Spleen (tissue), 11 donors: Measurements from ENCODE around the gene UBAP1. TPM values are rescaled to one million over a fixed set of nuclear protein-coding genes. Genes with fewer than 3 reads are reported as not detected.
"Not testable (repeated sequence)": the region's sequence is repeated elsewhere in the genome, so short reads cannot be mapped to it uniquely, and the experiment has no call there.

Experiments used
- DNase-seq: peaks from one replicate; pipeline ENCODE4 v3.0.0-alpha.2; 2020
- H3K27ac ChIP-seq, 8 donors: fragments of 200-600 bp; sonication (generic) in 7 of 8; 1 replicate in 4 of 8; 2 replicates in 4 of 8; pipeline versions ENCODE4 v1.5.0 to v1.8.0; 2016 to 2021; ENCODE audit warnings: inconsistent platforms in 4 of 8, mild to moderate bottlenecking in 4 of 8, moderate library complexity in 1 of 8
- H3K27me3 ChIP-seq, 7 donors: fragments of 200-600 bp; sonication (generic) in 6 of 7; replicated peaks in 1 of 7; 1 replicate in 4 of 7; 2 replicates in 3 of 7; pipeline versions ENCODE4 v1.5.0 to v1.8.0; 2016 to 2021; ENCODE audit warnings: inconsistent platforms in 3 of 7, mild to moderate bottlenecking in 1 of 7
- H3K36me3 ChIP-seq, 6 donors: fragments of 200-600 bp; sonication (generic) in 5 of 6; 1 replicate in 4 of 6; 2 replicates in 2 of 6; pipeline versions ENCODE4 v1.5.0 to v1.8.0; 2016 to 2021; ENCODE audit warnings: inconsistent platforms in 2 of 6
- H3K4me1 ChIP-seq, 6 donors: fragments of 200-600 bp; sonication (generic) in 5 of 6; 1 replicate in 3 of 6; 2 replicates in 3 of 6; pipeline versions ENCODE4 v1.5.0 to v1.8.0; 2016 to 2021; ENCODE audit warnings: inconsistent platforms in 3 of 6
- H3K4me3 ChIP-seq, 8 donors: fragments of 200-600 bp; sonication (generic) in 7 of 8; 1 replicate in 4 of 8; 2 replicates in 4 of 8; pipeline versions ENCODE4 v1.5.0 to v1.8.0; 2016 to 2021; ENCODE audit warnings: inconsistent platforms in 4 of 8, mild to moderate bottlenecking in 4 of 8, moderate library complexity in 2 of 8
- H3K9me3 ChIP-seq, 8 donors: fragments of 200-600 bp; sonication (generic) in 7 of 8; 1 replicate in 4 of 8; 2 replicates in 4 of 8; pipeline versions ENCODE4 v1.5.0 to v1.8.0; 2016 to 2021; ENCODE audit warnings: inconsistent platforms in 4 of 8
- POLR2A ChIP-seq, 3 donors: fragments of 450-650 bp; IDR thresholded peaks; one replicate each; pipeline ENCODE4 v1.5.1; 2017; ENCODE audit warnings: antibody characterized with exemption in 3 of 3, mild to moderate bottlenecking in 1 of 3
- POLR2AphosphoS5 ChIP-seq, 3 donors: sonication (generic); formaldehyde crosslinking; IDR thresholded peaks; one replicate each; pipeline ENCODE4 v1.5.1; 2017; ENCODE audit warnings: antibody characterized with exemption in 3 of 3
- WGBS, 5 donors: extraction: QIAGEN DNeasy Blood & Tissue Kit in 3 of 5; methylation state at CpG; one replicate each; pipeline versions ENCODE4 v1.1.5 to v1.1.7; 2013 to 2018; 5-methylcytosine and 5-hydroxymethylcytosine counted together
- intact Hi-C: fragments of 100-400 bp; cut with DNase I; formaldehyde crosslinking; loops from one replicate; pipeline ENCODE4 v1.15.0; 2023; ENCODE audit warnings: low total_unique reads
- polyA plus RNA-seq, 3 donors: library from polyadenylated mRNA; stranded (reverse); fragments of 200-250 nt; gene quantifications; one replicate each; pipeline ENCODE4 v1.2.1, GENCODE V29; 2013
- total RNA-seq, 7 donors: library from RNA; depleted of rRNA in 3 of 7; stranded (reverse); fragments of >200 nt in 3 of 7; fragmentation: NEBNext Ultra II Directional in 4 of 7; extraction: Animal tissue kit (Norgen Biotek cat#: 25700) in 4 of 7; gene quantifications; one replicate each; pipeline versions ENCODE4 v1.1.0 to v1.2.1, GENCODE V29; 2016 to 2021
- TF ChIP-seq, protein P1 (sequence below), 11 experiments: fragments of 200-600 bp in 7 of 11; fragments of 450-650 bp in 4 of 11; sonication (generic) in 4 of 11; IDR thresholded peaks in 8 of 11; conservative IDR thresholded peaks in 3 of 11; 1 replicate in 7 of 11; 2 replicates in 4 of 11; pipeline versions ENCODE4 v1.4.0 to v1.8.0; 2016 to 2021; ENCODE audit warnings: antibody characterized with exemption in 11 of 11, inconsistent platforms in 4 of 11, mild to moderate bottlenecking in 1 of 11
- donor health status: healthy with polysubstance abuse.
- donor health status: DM: no; HTN: no; CAD: no; lungs with moderate emphysema.
- donor health status: DM: no; HTN: no; CAD: no.
- donor health status: Bipolar disorder and iron deficiency.
- donor health status: healthy.
- donor health status: DM: no; HTN: no; CAD: no.
- donor health status: DM: yes; HTN: yes; CAD: no.

The UBAP1 gene
- total and polyA plus RNA-seq, 10 donors = 17.3 to 56.0 (median 41.2) TPM

- Histone ChIP-seq H3K4me3 (no peak overlapping the region), H3K27ac (no peak overlapping the region), H3K9me3 (no peaks in the 10 kb centered on the region), H3K4me1 (peaks cover 0 to 6% (median 1%) of the 10 kb centered on the region in 6 donors), H3K36me3 (no peaks in the 10 kb centered on the region), H3K27me3 (peaks cover 0 to 72% (median 5%) of the 10 kb centered on the region in 7 donors)
- intact Hi-C loops = no loop called here
- DNase-seq = no peak
- TF ChIP-seq, protein P1, sequence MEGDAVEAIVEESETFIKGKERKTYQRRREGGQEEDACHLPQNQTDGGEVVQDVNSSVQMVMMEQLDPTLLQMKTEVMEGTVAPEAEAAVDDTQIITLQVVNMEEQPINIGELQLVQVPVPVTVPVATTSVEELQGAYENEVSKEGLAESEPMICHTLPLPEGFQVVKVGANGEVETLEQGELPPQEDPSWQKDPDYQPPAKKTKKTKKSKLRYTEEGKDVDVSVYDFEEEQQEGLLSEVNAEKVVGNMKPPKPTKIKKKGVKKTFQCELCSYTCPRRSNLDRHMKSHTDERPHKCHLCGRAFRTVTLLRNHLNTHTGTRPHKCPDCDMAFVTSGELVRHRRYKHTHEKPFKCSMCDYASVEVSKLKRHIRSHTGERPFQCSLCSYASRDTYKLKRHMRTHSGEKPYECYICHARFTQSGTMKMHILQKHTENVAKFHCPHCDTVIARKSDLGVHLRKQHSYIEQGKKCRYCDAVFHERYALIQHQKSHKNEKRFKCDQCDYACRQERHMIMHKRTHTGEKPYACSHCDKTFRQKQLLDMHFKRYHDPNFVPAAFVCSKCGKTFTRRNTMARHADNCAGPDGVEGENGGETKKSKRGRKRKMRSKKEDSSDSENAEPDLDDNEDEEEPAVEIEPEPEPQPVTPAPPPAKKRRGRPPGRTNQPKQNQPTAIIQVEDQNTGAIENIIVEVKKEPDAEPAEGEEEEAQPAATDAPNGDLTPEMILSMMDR (IDR thresholded peaks at IDR 0.05 in 8 of 11, conservative IDR thresholded peaks at IDR 0.05 in 3 of 11) = no peak
- no peak for TF ChIP-seq POLR2AphosphoS5 (IDR thresholded peaks at IDR 0.05)
- no peak for TF ChIP-seq POLR2A (IDR thresholded peaks at IDR 0.05)
- WGBS, 5 donors = 94 to 97% (median 96%) methylated on average over 23 to 30 of the region's 30 CpGs
These were observed 44.3 kb upstream of the UBAP1 start for GRCh38 chr9:34134521-34134920.

GRCh38 chr9:34138644-34139043 is 40.2 kb upstream of the UBAP1 start:
- H3K27ac ChIP-seq, H3K4me3 ChIP-seq, H3K9me3 ChIP-seq, intact Hi-C loops, H3K36me3 ChIP-seq, DNase-seq: not testable (repeated sequence)
- peaks cover 0 to 11% (median 3%) of the 10 kb centered on the region in 6 donors for H3K4me1 ChIP-seq
- 50 to 78% (median 52%) methylated on average over 1 of the region's 1 CpG; no CpG with 5 or more reads in 1 of the 5 donors for WGBS, 5 donors
- H3K27me3 ChIP-seq = peaks cover 0 to 44% (median 0%) of the 10 kb centered on the region in 7 donors

DNA sequence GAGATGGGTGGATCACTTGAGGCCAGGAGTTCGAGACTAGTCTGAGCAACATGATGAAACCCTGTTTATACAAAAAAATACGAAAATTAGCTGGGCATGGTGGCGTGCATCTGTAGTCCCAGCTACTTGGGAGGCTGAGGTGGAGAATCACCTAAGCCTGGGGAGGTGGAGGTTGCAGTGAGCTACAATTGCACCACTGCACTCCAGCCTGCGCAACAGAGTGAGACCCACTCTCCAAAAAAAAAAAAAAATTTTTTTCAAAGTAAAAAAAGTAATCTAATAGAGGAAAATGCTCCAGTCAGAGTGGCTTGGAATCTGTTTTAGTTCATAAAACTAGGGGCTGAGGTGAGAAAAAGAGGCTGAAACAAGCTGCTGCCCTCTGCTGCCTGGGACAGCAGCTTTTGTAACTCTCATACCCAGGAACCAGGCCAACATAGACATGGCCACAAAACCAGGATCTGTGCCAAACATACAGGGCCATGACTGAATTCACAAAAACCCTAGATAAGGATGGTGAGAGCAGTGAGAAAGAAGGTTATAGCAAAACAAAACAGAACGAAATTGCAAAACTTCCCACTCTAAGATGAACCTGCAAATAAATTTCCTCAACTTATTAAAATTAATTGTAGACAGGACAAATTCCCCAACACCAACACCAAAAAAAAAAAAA is 39.2 kb upstream of the UBAP1 start:
- TF ChIP-seq POLR2AphosphoS5 (IDR thresholded peaks at IDR 0.05) (peak in 1 of 3 donors; percentile 26), POLR2A (IDR thresholded peaks at IDR 0.05) (no peak)
- TF ChIP-seq, protein P1 (IDR thresholded peaks at IDR 0.05 in 8 of 11, conservative IDR thresholded peaks at IDR 0.05 in 3 of 11) = peak in 3 of 11 experiments; percentile 14 to 19 (median 18)
- Histone ChIP-seq H3K36me3 (no peaks in the 10 kb centered on the region), H3K4me1 (peaks cover 0 to 11% (median 3%) of the 10 kb centered on the region in 6 donors), H3K27me3 (peaks cover 0 to 35% (median 0%) of the 10 kb centered on the region in 7 donors), H3K27ac (no peak overlapping the region), H3K4me3 (no peak overlapping the region), H3K9me3 (no peaks in the 10 kb centered on the region)
- DNase-seq = no peak
- WGBS, 5 donors = 70 to 86% (median 80%) methylated on average over 5 of the region's 5 CpGs
- intact Hi-C loops = no loop called here

DNA sequence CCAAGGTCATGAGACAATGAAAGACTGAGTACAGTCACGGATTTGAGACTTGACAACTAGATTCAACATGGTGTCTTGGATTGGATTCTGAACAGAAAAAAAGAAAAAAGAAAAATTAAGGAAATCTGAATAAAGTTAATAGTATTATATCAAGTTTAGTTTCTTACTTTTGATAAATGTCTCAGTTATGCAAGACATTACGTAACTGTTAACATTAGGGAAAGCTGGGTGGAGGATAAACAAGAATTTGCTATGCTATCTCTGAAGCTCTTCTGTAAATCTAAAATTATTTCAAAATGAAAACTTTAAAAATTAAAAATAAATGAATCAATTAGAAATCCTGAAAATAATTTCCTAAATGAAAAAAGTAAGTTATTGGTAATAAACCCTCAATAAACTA is 38.0 kb upstream of the UBAP1 start:
- Histone ChIP-seq H3K9me3 (no peaks in the 10 kb centered on the region), H3K4me3 (no peak overlapping the region), H3K27ac (no peak overlapping the region), H3K4me1 (peaks cover 0 to 11% (median 3%) of the 10 kb centered on the region in 6 donors), H3K27me3 (peaks cover 0 to 35% (median 0%) of the 10 kb centered on the region in 7 donors), H3K36me3 (no peaks in the 10 kb centered on the region)
- intact Hi-C loops = no loop called here
- DNase-seq = no peak
- TF ChIP-seq POLR2A (IDR thresholded peaks at IDR 0.05) (no peak), POLR2AphosphoS5 (IDR thresholded peaks at IDR 0.05) (no peak)
- TF ChIP-seq, protein P1 (IDR thresholded peaks at IDR 0.05 in 8 of 11, conservative IDR thresholded peaks at IDR 0.05 in 3 of 11) = no peak
- 65 to 75% (median 74%) methylated on average over 2 of the region's 2 CpGs for WGBS, 5 donors
